ENCODE results near the gene MKRN2OS. TPM values are rescaled to one million over a fixed set of nuclear protein-coding genes. Genes with fewer than 3 reads are reported as not detected.

MKRN2OS gene
- total and polyA plus RNA-seq, 4 donors = 0.06 to 0.42 (median 0.17) TPM

DNA sequence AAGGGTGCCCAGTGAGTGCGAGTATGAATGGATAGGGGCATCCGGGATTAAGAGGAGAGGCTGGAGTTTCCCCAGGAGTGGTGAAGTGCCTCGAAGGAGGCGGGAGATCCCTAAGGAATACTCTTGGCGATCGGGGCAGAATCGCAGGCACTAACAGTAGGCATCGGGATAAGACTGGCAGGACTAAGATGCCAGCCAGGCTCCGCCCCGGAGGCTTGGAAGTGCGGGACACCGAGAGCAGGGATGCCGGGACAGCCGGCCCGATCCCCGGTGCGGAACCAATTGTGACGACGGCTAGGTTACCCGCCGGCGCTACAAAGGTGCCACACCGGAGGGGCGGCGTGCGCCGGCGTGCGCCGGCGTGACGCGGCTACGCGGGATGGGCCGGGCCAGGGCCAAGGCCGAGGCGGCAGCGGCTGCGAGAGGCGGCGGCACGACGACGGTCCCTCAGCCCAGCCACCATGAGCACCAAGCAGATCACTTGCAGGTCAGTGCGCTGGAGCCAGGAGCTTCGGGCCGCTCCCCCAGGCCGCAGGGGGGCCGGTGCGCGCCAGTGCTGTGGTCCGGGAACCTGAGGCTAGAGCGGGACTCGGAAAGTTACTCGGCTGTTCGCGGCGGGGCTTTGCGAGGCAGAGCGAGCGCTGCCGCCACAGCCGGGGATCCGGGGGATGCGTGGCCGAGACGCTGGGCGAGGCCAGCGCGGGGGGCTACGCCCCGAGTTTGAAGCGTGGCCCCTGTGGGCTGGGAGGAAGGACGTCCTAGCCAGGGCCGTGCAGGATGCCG is 11.6 kb upstream of the MKRN2OS start, which contains the start of gene MKRN2:
Gene MKRN2 (plus strand): TSS at position 398 of the 783 bp plus-strand sequence. CDS start 64 bp downstream, at position 462.
- Histone ChIP-seq H3K9me3 (ENCODE audit: control insufficient read depth in 4 of 4, low read length in 3 of 4) (no peaks in the 10 kb centered on the region), H3K4me1 (ENCODE audit: control insufficient read depth in 4 of 4, insufficient read depth in 4 of 4, low read length in 3 of 4) (peaks cover 0 to 39% (median 26%) of the 10 kb centered on the region in 4 donors), H3K9ac (ENCODE audit: low read depth in 1 of 2, low read length in 2 of 2) (peak within 1 kb of the TSS; percentile 76 to 98), H3K27ac (ENCODE audit: low read depth in 1 of 2, low read length in 2 of 2) (peak within 1 kb of the TSS; percentile 97 to 100), H3K36me3 (ENCODE audit: control insufficient read depth in 4 of 4, insufficient read depth in 3 of 4, low read depth in 1 of 4, low read length in 3 of 4) (no peaks in the 10 kb centered on the region), H3K27me3 (ENCODE audit: control insufficient read depth in 4 of 4, insufficient read depth in 4 of 4, low read length in 3 of 4) (peaks cover 0 to 2% (median 0%) of the 10 kb centered on the region in 4 donors), H3K4me3 (ENCODE audit: low read depth in 1 of 3, low read length in 3 of 3) (peak within 1 kb of the TSS; percentile 86 to 99 (median 93))
- WGBS = under 1% methylated on average over 77 of the region's 77 CpGs
- peak; percentile 92 for DNase-seq (ENCODE audit: low spot score)
- peak; percentile 65 to 85 for TF ChIP-seq GABPA (IDR thresholded peaks at IDR 0.05 in 1 of 2, conservative IDR thresholded peaks at IDR 0.05 in 1 of 2)
- no peak for TF ChIP-seq TAF1 (conservative IDR thresholded peaks at IDR 0.05)
- TF ChIP-seq, protein P1, sequence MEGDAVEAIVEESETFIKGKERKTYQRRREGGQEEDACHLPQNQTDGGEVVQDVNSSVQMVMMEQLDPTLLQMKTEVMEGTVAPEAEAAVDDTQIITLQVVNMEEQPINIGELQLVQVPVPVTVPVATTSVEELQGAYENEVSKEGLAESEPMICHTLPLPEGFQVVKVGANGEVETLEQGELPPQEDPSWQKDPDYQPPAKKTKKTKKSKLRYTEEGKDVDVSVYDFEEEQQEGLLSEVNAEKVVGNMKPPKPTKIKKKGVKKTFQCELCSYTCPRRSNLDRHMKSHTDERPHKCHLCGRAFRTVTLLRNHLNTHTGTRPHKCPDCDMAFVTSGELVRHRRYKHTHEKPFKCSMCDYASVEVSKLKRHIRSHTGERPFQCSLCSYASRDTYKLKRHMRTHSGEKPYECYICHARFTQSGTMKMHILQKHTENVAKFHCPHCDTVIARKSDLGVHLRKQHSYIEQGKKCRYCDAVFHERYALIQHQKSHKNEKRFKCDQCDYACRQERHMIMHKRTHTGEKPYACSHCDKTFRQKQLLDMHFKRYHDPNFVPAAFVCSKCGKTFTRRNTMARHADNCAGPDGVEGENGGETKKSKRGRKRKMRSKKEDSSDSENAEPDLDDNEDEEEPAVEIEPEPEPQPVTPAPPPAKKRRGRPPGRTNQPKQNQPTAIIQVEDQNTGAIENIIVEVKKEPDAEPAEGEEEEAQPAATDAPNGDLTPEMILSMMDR (IDR thresholded peaks at IDR 0.05; ENCODE audit: low read depth, low read length, missing input control) = no peak
- peak in 1 of 2 donors; percentile 10 for TF ChIP-seq HNF4A (conservative IDR thresholded peaks at IDR 0.05)
- TF ChIP-seq, protein P2, sequence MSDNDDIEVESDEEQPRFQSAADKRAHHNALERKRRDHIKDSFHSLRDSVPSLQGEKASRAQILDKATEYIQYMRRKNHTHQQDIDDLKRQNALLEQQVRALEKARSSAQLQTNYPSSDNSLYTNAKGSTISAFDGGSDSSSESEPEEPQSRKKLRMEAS (IDR thresholded peaks at IDR 0.05) = peak; percentile 31
- TF ChIP-seq HNF4G (IDR thresholded peaks at IDR 0.05) = no peak
- no peak for TF ChIP-seq EGR1 (IDR thresholded peaks at IDR 0.05; ENCODE audit: low read depth in 2 of 2)
- no peak for TF ChIP-seq FOXA2 (IDR thresholded peaks at IDR 0.05)
- TF ChIP-seq NR2F2 (IDR thresholded peaks at IDR 0.05) = peak; percentile 20
- no peak for TF ChIP-seq RXRA (IDR thresholded peaks at IDR 0.05)
- peak in 1 of 2 donors; percentile 2 for TF ChIP-seq RAD21 (IDR thresholded peaks at IDR 0.05)
- TF ChIP-seq SP1 (IDR thresholded peaks at IDR 0.05) = peak; percentile 18
- TF ChIP-seq FOXA1 (IDR thresholded peaks at IDR 0.05) = no peak
- no peak for TF ChIP-seq JUND (IDR thresholded peaks at IDR 0.05)
- TF ChIP-seq, protein P3, sequence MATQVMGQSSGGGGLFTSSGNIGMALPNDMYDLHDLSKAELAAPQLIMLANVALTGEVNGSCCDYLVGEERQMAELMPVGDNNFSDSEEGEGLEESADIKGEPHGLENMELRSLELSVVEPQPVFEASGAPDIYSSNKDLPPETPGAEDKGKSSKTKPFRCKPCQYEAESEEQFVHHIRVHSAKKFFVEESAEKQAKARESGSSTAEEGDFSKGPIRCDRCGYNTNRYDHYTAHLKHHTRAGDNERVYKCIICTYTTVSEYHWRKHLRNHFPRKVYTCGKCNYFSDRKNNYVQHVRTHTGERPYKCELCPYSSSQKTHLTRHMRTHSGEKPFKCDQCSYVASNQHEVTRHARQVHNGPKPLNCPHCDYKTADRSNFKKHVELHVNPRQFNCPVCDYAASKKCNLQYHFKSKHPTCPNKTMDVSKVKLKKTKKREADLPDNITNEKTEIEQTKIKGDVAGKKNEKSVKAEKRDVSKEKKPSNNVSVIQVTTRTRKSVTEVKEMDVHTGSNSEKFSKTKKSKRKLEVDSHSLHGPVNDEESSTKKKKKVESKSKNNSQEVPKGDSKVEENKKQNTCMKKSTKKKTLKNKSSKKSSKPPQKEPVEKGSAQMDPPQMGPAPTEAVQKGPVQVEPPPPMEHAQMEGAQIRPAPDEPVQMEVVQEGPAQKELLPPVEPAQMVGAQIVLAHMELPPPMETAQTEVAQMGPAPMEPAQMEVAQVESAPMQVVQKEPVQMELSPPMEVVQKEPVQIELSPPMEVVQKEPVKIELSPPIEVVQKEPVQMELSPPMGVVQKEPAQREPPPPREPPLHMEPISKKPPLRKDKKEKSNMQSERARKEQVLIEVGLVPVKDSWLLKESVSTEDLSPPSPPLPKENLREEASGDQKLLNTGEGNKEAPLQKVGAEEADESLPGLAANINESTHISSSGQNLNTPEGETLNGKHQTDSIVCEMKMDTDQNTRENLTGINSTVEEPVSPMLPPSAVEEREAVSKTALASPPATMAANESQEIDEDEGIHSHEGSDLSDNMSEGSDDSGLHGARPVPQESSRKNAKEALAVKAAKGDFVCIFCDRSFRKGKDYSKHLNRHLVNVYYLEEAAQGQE (IDR thresholded peaks at IDR 0.05) = peak; percentile 26
- TF ChIP-seq, protein P4, sequence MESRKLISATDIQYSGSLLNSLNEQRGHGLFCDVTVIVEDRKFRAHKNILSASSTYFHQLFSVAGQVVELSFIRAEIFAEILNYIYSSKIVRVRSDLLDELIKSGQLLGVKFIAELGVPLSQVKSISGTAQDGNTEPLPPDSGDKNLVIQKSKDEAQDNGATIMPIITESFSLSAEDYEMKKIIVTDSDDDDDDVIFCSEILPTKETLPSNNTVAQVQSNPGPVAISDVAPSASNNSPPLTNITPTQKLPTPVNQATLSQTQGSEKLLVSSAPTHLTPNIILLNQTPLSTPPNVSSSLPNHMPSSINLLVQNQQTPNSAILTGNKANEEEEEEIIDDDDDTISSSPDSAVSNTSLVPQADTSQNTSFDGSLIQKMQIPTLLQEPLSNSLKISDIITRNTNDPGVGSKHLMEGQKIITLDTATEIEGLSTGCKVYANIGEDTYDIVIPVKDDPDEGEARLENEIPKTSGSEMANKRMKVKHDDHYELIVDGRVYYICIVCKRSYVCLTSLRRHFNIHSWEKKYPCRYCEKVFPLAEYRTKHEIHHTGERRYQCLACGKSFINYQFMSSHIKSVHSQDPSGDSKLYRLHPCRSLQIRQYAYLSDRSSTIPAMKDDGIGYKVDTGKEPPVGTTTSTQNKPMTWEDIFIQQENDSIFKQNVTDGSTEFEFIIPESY (IDR thresholded peaks at IDR 0.05) = no peak
- TF ChIP-seq, protein P5, sequence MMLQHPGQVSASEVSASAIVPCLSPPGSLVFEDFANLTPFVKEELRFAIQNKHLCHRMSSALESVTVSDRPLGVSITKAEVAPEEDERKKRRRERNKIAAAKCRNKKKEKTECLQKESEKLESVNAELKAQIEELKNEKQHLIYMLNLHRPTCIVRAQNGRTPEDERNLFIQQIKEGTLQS (IDR thresholded peaks at IDR 0.05) = no peak
- peak; percentile 42 for TF ChIP-seq YY1 (IDR thresholded peaks at IDR 0.05)

All from liver (tissue), 9 donors.